ENCODE measurements around the gene BPIFA2.
"Not testable (repeated sequence)": the region's sequence is repeated elsewhere in the genome, so short reads cannot be mapped to it uniquely, and the experiment has no call there.

BPIFA2 gene

GRCh38 chr20:33167859-33168258 lies at the start of gene BPIFA2:
Gene BPIFA2 (plus strand): TSS chr20:33168159. CDS start chr20:33169146, 987 bp downstream.
- no peak within 1 kb of the TSS for H3K4me3 ChIP-seq (ENCODE audit: low read depth, low read length)
- no peak for TF ChIP-seq CTCF (IDR thresholded peaks at IDR 0.05; ENCODE audit: low read depth, low read length)
- no peak for DNase-seq (ENCODE audit: low read depth, low spot score)
- in situ Hi-C loops (cut with HindIII; ENCODE audit: low sequenced_read_pairs), result no loop called here

- DNase-seq (ENCODE audit: low read depth, low spot score), result no peak
- no peak overlapping the region for H3K4me3 ChIP-seq (ENCODE audit: low read depth, low read length)
- in situ Hi-C loops (cut with HindIII; ENCODE audit: low sequenced_read_pairs), result no loop called here
- no peak for TF ChIP-seq CTCF (IDR thresholded peaks at IDR 0.05; ENCODE audit: low read depth, low read length)
Observed at GRCh38 chr20:33119725-33120720, 47.9 kb upstream of the BPIFA2 start.

- DNase-seq (ENCODE audit: low read depth, low spot score), result no peak
- TF ChIP-seq CTCF (IDR thresholded peaks at IDR 0.05; ENCODE audit: low read depth, low read length), result no peak
- H3K4me3 ChIP-seq (ENCODE audit: low read depth, low read length), result no peak overlapping the region
- in situ Hi-C loops (cut with HindIII; ENCODE audit: low sequenced_read_pairs), result no loop called here
Observed at GRCh38 chr20:33120934-33121333, 47.0 kb upstream of the BPIFA2 start.

GRCh38 chr20:33122297-33122696 lies 45.7 kb upstream of the BPIFA2 start:
- in situ Hi-C loops (cut with HindIII; ENCODE audit: low sequenced_read_pairs); H3K4me3 ChIP-seq (ENCODE audit: low read depth, low read length); DNase-seq (ENCODE audit: low read depth, low spot score): not testable (repeated sequence)

DNA sequence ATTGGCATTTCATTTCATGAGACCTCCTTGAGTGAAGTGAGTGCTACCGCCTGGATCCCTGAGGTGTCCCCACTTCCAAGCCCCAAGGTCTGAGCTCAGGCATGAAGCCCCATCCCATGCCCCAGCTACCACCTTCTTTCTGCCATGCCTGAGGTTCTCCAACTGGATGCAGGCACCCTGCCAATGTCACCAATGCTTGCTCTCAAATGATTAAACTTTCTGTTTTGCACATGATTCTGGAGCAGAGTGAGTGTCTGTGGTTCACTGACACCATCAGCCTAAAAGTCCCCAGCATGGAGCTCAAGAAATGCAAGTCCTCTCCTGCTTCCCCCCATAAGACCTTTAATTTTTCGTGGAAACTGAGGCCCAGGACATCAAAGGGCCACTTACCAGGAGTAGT lies 43.7 kb upstream of the BPIFA2 start:
- no peak for TF ChIP-seq CTCF (IDR thresholded peaks at IDR 0.05; ENCODE audit: low read depth, low read length)
- DNase-seq (ENCODE audit: low read depth, low spot score), result no peak
- in situ Hi-C loops (cut with HindIII; ENCODE audit: low sequenced_read_pairs), result no loop called here
- H3K4me3 ChIP-seq (ENCODE audit: low read depth, low read length), result no peak overlapping the region

- in situ Hi-C loops (cut with HindIII; ENCODE audit: low sequenced_read_pairs), result no loop called here
- H3K4me3 ChIP-seq (ENCODE audit: low read depth, low read length), result no peak overlapping the region
- no peak for TF ChIP-seq CTCF (IDR thresholded peaks at IDR 0.05; ENCODE audit: low read depth, low read length)
- no peak for DNase-seq (ENCODE audit: low read depth, low spot score)
Observed at GRCh38 chr20:33124994-33125393, 43.0 kb upstream of the BPIFA2 start.

- in situ Hi-C loops (cut with HindIII; ENCODE audit: low sequenced_read_pairs), result no loop called here
- H3K4me3 ChIP-seq (ENCODE audit: low read depth, low read length), result no peak overlapping the region
- no peak for DNase-seq (ENCODE audit: low read depth, low spot score)
- TF ChIP-seq CTCF (IDR thresholded peaks at IDR 0.05; ENCODE audit: low read depth, low read length), result no peak
Observed at GRCh38 chr20:33125983-33126382, 42.0 kb upstream of the BPIFA2 start.

All from astrocyte of the spinal cord (primary cell).